Mucosa of gallbladder (tissue), 1 donor: ENCODE measurements around the gene NPBWR2. TPM values are rescaled to one million over a fixed set of nuclear protein-coding genes. Genes with fewer than 3 reads are reported as not detected.

Experiments
- DNase-seq: peaks from one replicate; pipeline ENCODE4 v3.0.0-alpha.2; 2020; ENCODE audit warnings: low spot score
- total RNA-seq: library from RNA; stranded (reverse); gene quantifications from one replicate; pipeline ENCODE4 v1.2.1, GENCODE V29; 2021
- donor health status: DM: no; HTN: no; CAD: no.

The NPBWR2 gene, protein sequence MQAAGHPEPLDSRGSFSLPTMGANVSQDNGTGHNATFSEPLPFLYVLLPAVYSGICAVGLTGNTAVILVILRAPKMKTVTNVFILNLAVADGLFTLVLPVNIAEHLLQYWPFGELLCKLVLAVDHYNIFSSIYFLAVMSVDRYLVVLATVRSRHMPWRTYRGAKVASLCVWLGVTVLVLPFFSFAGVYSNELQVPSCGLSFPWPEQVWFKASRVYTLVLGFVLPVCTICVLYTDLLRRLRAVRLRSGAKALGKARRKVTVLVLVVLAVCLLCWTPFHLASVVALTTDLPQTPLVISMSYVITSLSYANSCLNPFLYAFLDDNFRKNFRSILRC
- not detected for total RNA-seq

DNA sequence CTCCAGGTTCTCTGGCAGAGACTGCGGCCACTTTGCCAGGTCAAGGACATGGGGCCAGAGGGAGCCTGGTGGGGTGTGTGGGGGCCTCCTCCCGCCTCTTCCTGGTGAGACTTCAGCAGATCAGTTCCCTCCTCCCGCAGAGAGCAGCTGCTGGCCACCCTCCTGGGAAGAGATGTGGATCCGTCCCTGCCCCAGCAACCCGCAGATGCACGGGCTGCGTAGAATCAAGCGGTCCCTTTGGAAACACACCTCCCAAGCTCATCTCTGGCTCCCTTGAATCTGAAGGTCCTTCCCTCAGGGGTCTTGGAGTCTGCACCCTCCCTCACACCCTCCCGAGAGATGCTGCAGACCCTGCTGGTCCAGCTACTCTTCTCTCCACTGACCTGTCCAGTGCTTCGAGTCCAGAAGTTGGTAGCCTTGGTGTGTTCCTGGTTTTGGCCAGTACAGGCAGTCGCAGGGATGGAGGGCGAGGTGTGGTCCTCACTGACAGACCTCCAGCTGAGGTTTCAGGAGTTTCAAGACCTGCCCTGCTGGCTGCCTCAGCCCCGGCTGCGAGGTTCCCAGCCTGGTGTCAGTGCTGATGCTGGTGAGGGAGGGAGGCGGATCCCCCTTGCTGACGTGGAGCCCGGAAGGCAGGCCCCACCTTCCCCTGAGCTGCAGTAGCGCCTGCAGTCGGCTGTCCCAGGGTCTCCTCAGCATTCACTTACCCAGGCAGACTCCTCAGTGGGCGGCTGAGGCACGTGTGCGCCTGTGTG, at the start of gene NPBWR2:
Gene NPBWR2 (minus strand): TSS at position 585 of the 755 bp plus-strand sequence. CDS start 734 bp downstream, outside the sequence.
- no peak for DNase-seq

GRCh38 chr20:64156136-64156885, 48.9 kb upstream of the NPBWR2 start:
- DNase-seq = no peak

DNA sequence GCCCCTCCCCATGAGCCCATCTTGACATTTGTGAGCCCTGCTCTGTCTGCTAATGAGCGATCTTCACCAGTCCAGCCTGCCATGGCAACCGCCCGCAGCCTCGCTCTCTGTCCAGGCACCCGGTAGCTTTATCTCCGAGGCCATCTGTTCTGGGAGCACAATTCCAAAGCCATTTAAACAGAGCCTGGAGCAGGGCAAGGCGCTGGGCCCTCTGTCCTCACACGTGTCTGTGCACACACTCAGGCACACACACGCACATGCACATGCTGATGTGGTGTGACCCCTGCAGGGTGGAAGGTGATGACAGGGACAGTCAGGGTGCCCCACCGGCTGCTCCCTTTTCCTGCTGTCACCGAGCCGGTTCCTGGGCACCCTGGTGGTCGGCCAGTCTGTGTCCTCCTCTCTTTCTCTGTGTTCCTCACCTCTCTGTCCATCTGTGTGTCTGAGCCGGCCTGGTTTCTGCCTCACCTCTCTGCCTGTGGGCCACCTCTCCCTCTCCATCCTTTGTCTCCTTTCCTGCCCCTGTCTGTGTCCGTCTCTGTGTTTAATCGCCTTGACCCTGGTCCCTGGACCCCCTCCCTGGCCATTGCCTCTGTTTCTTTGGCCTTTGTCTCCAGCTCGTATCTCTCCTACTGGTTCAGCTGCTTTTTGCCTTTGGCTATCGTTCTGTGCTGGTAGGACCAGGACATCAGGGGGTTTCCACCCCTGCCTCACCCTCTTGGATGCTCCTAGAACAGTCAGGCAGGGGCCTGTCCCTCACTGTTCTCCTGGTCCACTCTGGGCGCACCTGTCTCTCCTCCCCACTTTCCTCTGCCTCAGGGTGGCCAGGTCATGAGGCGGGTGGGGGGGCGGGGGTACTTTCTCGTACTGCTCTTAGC, 48.1 kb upstream of the NPBWR2 start:
- DNase-seq = no peak

GRCh38 chr20:64154590-64155257, 47.4 kb upstream of the NPBWR2 start:
- DNase-seq = no peak

DNA sequence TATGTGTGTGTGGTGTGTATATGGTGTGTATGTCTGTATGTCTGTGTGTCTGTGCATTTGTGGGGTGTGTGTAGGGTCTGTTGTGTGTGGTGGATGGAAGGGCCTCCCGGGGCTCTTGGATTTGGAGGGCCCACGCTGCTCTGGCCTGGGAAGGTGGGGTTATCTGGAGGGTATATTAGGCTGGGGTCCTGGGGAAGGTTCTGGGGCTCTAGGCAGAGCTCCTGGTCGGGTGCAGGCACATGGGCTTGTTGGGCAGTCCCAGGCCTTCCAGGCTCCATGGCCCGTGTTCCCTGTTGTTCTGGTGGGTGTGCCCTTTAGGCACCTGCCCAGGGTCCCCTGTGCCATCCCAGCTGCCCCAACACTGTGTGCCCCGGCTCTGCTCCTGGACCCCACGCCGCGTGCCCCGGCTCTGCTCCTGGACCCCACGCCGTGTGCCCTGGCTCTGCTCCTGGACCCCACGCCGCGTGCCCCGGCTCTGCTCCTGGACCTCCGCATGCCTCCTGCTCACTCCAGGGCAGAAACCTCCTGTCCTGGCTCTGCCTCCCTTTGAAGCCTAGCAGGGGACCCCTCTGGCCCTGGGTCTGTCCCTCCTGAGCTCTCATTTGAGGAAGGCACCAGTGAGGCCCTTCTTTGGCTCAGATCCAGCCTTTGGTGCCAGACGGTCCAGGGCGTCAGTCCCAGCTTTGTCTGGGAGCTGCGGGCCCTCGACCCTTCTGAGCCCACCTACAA, 46.7 kb upstream of the NPBWR2 start:
- no peak for DNase-seq

- DNase-seq = no peak
Measured at GRCh38 chr20:64153410-64153809, 46.0 kb upstream of the NPBWR2 start.

GRCh38 chr20:64152906-64153305, 45.5 kb upstream of the NPBWR2 start:
- no peak for DNase-seq

- DNase-seq = no peak
Measured at GRCh38 chr20:64151633-64152530, 44.5 kb upstream of the NPBWR2 start.

DNA sequence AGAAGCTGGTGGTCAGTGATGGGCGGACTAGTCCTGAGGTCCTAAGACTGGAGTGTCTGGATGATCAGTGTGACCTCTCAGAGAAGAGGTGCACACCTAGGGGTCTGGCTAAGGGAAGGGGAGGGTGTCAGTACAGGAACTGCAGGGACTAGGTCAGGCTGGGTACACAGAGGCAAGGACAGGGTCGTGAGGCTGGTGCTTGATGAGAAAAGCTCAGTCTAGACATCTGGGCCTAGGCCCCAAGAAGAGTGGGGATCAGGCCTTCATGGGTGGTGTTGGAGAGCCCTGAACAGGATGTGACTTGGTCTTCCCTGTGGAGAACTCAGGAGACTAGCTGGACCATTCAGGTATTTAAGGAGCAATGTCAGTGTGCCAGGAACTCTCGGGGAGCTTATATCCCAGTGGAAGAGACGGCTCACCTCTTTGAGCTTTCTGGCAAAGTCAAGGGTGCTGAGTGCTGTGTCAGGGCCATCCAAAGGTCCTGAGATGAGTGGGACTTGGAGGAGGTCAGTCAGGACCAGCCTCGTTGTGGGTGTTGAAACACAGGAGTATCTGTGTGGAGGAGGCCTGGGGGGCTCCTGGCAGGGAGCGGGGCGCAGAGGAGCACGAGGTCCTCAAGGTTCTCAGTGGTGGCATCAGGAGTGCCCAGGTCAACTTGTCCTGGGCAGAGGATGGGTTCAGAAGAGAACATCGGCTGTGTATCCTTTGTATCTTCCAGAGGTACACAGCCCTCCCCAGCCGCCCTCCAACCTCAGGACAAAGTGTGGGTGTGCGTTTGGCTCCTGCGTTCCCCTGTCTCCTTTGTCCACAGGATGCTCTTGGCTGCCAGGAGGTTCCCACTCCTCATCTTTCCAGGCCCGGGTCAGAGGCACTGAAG, 43.6 kb upstream of the NPBWR2 start:
- DNase-seq = no peak

DNA sequence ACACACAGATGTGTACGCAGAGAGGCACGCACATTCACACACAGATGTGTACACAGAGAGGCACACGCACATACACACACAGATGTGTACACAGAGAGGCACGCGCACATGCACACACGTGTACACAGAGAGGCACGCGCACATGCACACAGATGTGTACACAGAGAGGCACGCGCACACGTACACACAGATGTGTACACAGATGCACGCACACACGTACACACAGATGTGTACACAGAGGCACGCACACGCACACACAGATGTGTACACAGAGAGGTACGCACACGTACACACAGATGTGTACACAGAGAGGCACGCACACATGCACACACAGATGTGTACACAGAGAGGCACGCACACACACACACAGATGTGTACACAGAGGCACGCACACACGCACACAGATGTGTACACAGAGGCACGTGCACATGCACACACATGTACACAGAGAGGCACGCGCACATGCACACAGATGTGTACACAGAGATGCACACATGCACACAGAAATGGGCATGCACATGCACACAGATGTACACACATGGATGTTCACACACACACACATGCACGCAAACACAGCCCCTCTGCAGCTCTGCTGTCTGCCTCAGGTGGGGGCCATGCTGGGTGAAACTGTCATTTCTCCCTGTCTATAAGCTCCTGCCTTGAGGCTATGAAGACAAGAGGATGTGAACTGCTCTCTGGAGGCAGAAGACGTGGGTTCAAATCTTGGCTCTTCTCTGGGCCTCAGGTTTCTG, 42.6 kb upstream of the NPBWR2 start:
- DNase-seq = no peak

DNA sequence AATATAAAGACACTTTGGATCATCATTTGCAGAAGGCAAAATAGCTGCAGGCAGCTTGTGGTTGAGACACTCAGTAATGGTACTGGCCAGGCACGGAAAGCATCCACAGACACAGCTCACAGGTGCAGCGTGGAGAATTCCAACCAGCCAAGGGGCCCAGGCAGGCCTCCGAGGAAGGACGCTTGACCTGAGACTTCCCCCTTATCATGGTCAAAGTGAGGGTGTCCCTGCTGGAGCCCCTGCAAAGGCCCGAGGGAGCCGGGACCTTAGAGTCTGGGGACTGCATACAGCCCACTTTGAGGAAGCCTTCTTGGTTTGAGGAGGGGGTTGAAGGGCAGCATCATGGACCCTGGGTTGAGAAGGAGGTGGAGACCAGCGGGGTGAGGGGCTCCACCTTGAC, 41.8 kb upstream of the NPBWR2 start:
- no peak for DNase-seq

- DNase-seq = no peak
Measured at GRCh38 chr20:64148581-64148980, 41.2 kb upstream of the NPBWR2 start.

GRCh38 chr20:64146936-64147477, 39.6 kb upstream of the NPBWR2 start:
- no peak for DNase-seq

DNA sequence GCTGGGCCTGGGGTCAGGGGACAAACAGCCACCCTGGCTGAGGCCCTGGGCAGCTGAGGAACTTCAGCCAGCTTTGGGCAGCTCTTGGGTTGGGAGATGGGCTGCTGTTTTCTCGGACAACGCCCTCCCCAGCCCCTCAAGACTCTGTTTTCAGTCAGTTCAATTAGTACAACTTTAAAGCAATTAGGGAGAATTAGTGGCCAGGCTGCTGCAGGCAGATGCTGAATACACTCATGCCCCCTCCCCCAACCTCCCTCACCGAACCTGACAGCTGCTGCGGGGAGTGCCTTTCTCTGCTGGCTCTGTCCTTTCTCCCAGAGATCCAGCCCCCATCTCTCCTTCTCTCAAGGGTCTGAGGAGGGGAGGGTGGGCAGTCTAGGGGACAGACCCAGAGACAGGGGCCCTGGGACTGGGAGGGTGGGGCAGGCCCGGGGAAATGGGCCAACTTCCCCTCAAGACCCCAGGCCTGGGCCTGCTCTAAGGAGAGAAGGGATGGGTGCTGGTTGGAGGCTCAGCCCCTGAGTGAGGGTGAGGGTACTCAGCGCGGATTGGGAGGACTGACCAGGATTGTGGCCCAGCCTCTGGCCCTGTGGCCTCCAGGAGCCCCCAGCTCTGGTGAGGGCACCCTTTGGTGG, 39.1 kb upstream of the NPBWR2 start:
- no peak for DNase-seq

GRCh38 chr20:64145458-64146300, 38.3 kb upstream of the NPBWR2 start:
- DNase-seq = no peak
